ENCODE data around the gene NANOGP8. TPM values are rescaled to one million over a fixed set of nuclear protein-coding genes. Genes with fewer than 3 reads are reported as not detected.

Gene NANOGP8
- total and polyA plus RNA-seq, 12 donors = 0.44 to 0.64 (median 0.52) TPM; not detected in 9

DNA sequence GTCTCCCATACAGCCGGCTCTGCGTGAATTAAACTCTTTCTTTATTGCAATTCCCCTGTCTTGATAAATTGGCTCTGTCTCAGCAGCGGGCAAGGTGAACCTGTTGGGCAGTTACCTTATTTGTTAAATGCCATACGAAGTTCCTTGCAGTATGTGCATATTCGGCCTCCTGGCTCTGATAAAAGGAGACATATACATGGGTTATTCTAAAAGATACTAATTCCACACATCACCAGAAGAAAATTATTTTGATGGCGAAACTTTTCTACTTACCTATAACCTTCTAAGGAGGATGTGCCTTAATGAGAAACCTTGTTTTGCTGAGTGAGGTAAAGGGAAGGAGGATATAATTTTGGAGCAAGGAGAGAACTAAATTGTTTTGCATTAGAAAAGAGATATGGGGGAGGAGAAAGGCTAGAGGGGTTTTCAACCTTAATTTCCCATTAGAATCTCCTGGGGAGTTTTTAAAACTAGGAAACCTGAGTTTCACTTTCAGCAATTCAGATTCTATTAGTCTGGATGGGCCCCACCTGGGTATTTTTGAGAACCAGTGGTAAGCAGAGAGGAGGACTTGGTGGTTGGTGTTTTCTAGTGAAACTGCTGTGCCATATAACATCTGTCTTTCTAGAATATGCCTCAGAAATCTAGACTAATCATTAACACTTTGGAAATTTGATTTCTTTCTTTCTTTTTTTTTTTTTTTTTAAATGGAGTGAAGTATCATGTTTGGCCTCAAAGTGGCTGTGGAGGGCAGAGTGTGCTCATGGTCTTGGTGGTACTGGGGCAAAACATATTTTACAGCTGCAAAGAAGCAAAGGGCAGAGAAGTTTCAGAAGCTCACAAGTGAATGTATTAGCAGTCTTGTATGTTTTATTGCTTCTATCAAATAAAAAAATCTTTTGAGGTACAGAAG lies 23.0 kb downstream of the NANOGP8 start:
- intact Hi-C loops (cut with DNase I) = loop anchor here in 2 of 10 donors (10.0 kb wide), 2 partner anchors 57 to 223 kb away; no protein-coding TSS in a partner anchor
- ATAC-seq (no peak), DNase-seq (no peak)
- H3K9me3 ChIP-seq = no peaks in the 10 kb centered on the region
- no peak overlapping the region for H3K4me3 ChIP-seq
- TF ChIP-seq, protein P1, sequence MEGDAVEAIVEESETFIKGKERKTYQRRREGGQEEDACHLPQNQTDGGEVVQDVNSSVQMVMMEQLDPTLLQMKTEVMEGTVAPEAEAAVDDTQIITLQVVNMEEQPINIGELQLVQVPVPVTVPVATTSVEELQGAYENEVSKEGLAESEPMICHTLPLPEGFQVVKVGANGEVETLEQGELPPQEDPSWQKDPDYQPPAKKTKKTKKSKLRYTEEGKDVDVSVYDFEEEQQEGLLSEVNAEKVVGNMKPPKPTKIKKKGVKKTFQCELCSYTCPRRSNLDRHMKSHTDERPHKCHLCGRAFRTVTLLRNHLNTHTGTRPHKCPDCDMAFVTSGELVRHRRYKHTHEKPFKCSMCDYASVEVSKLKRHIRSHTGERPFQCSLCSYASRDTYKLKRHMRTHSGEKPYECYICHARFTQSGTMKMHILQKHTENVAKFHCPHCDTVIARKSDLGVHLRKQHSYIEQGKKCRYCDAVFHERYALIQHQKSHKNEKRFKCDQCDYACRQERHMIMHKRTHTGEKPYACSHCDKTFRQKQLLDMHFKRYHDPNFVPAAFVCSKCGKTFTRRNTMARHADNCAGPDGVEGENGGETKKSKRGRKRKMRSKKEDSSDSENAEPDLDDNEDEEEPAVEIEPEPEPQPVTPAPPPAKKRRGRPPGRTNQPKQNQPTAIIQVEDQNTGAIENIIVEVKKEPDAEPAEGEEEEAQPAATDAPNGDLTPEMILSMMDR (IDR thresholded peaks at IDR 0.05) = no peak
- H3K27me3 ChIP-seq = no peaks in the 10 kb centered on the region
- H3K27ac ChIP-seq = no peak overlapping the region
- 68 to 76% methylated on average over 6 of the region's 6 CpGs for WGBS, 2 donors
- H3K4me1 ChIP-seq = no peaks in the 10 kb centered on the region
- H3K36me3 ChIP-seq = no peaks in the 10 kb centered on the region

DNA sequence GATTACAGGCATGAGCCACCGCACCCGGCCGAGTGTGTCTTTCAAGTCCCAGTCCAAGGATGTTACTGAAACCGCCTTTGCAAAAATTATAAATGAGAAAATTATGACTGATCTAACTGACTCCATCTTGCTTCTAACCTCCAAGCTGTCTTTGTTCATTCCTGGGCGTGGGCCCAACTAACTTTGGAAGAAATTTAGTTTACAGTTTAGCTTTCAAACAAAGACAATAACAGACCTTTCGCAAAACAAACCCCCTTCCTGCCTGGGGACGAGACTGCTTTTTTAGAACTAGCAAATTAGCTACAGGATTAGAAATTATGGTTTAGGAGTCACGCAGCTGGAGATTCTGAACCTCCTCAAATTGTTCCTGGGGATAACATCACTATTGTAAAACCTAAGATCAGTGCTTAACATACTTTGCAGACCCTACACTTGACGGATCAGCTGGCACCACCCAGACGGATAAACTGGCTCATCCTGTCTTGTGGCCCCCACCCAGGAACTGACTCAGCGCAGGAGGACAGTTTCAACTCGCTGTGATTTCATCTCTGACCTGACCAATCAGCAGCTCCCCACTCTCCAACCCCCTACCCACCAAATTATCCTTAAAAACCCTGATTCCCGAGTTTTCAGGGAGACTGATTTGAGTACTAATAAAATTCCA lies 23.8 kb downstream of the NANOGP8 start:
- no peak for DNase-seq
- ATAC-seq = no peak
- Histone ChIP-seq H3K27ac (no peak overlapping the region), H3K4me1 (no peaks in the 10 kb centered on the region), H3K4me3 (no peak overlapping the region), H3K9me3 (no peaks in the 10 kb centered on the region), H3K36me3 (no peaks in the 10 kb centered on the region), H3K27me3 (no peaks in the 10 kb centered on the region)
- 66 to 70% methylated on average over 13 of the region's 13 CpGs for WGBS, 2 donors
- TF ChIP-seq, protein P1 (IDR thresholded peaks at IDR 0.05) = no peak
- intact Hi-C loops (cut with DNase I) = loop anchor here in 2 of 10 donors (10.0 kb wide), 2 partner anchors 56 to 224 kb away; no protein-coding TSS in a partner anchor

DNA sequence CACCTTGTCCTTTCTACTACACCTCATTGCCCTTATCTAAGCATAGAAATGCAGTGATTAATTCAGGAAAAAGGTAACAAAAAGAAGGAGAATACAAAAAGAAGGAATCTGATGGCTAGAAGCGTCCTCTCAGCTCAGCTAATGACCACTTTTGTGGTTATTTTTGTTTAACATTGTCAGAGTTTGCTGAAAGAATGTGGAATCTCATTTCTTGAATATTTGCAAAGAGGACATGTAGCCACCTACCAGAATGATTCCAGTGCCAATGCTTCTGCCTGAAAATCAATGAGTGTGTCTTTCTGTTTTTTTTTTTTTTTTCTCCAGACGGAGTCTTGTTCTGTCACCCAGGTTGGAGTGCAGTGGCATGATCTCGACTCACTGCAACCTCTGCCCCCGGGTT lies 24.5 kb downstream of the NANOGP8 start:
- H3K4me3 ChIP-seq = no peak overlapping the region
- no peak for DNase-seq
- 85 to 93% methylated on average over 4 of the region's 4 CpGs for WGBS, 2 donors
- H3K27me3 ChIP-seq = no peaks in the 10 kb centered on the region
- H3K4me1 ChIP-seq = no peaks in the 10 kb centered on the region
- no peaks in the 10 kb centered on the region for H3K36me3 ChIP-seq
- no peaks in the 10 kb centered on the region for H3K9me3 ChIP-seq
- TF ChIP-seq, protein P1 (IDR thresholded peaks at IDR 0.05) = no peak
- ATAC-seq = no peak
- H3K27ac ChIP-seq = no peak overlapping the region
- intact Hi-C loops (cut with DNase I) = loop anchor here in 2 of 10 donors (10.0 kb wide), 2 partner anchors 56 to 224 kb away; no protein-coding TSS in a partner anchor

DNA sequence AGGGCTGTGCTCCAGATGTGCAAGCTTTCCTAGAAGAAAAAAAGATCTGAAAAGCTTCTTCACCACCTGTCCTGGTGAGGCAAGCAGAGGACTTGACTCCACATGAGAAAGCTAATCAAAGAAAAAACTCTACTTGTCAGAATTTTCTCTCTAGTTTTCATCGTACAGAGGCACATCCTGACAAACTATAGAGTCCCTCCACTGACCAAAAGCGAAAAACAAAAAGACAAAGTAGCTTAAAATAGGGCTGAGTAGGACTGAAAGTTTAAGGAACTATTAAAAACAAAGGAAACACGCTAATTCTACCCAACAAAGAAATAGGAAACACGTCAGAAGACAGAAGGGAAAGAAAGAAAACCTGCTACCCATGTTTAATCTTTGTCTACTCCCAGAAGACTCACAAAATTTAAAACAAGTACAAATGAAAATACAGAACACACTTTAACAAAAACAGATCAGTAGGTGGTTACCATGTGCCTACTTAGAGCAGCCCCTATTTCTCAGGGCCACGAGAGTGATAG lies 26.5 kb downstream of the NANOGP8 start:
- no peaks in the 10 kb centered on the region for H3K36me3 ChIP-seq
- H3K27ac ChIP-seq = peak overlapping the region in 1 of 10 donors; percentile 57
- intact Hi-C loops (cut with DNase I) = no loop called here
- TF ChIP-seq, protein P1 (IDR thresholded peaks at IDR 0.05) = no peak
- H3K4me3 ChIP-seq = no peak overlapping the region
- H3K4me1 ChIP-seq = no peaks in the 10 kb centered on the region
- DNase-seq (no peak), ATAC-seq (no peak)
- H3K27me3 ChIP-seq = no peaks in the 10 kb centered on the region
- H3K9me3 ChIP-seq = no peaks in the 10 kb centered on the region
- WGBS, 2 donors = 52 to 55% methylated on average over 5 of the region's 5 CpGs

Data from heart right ventricle (tissue), 16 donors.